ENCODE data around the gene MYL7. TPM values are rescaled to one million over a fixed set of nuclear protein-coding genes. Genes with fewer than 3 reads are reported as not detected.

MYL7 gene
- total RNA-seq, 1 donor from 2014 or later, result not detected

DNA sequence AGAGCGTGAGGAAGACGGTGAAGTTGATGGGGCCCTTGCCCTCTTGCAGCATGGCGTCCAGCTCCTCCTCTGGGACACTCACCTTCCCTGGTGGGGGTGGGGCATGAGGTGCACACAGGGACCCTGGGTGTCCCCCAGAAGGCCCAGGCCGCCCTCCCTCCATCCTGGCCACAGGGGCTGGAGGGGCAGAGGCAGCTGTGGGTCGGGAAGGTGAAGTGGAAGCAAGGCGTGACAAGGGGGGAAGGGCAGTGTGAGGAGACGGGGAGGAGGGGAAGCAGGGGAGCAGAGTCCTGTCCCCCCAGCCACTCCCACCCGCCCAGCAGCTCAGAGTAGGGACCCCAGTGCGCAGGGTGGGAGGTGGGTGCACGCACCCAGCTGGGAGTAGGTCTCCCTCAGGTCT is 791 bp downstream of the MYL7 start:
- Histone ChIP-seq H3K4me3 (ENCODE audit: low read depth, low read length) (no peak overlapping the region), H3K27me3 (ENCODE audit: control insufficient read depth, insufficient read depth, low read length) (peaks cover 3% of the 10 kb centered on the region), H3K36me3 (ENCODE audit: control insufficient read depth, insufficient read depth, low read length) (no peaks in the 10 kb centered on the region)
- TF ChIP-seq, protein P1, sequence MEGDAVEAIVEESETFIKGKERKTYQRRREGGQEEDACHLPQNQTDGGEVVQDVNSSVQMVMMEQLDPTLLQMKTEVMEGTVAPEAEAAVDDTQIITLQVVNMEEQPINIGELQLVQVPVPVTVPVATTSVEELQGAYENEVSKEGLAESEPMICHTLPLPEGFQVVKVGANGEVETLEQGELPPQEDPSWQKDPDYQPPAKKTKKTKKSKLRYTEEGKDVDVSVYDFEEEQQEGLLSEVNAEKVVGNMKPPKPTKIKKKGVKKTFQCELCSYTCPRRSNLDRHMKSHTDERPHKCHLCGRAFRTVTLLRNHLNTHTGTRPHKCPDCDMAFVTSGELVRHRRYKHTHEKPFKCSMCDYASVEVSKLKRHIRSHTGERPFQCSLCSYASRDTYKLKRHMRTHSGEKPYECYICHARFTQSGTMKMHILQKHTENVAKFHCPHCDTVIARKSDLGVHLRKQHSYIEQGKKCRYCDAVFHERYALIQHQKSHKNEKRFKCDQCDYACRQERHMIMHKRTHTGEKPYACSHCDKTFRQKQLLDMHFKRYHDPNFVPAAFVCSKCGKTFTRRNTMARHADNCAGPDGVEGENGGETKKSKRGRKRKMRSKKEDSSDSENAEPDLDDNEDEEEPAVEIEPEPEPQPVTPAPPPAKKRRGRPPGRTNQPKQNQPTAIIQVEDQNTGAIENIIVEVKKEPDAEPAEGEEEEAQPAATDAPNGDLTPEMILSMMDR (IDR thresholded peaks at IDR 0.05; ENCODE audit: insufficient read depth, low read length, severe bottlenecking), result no peak
- FAIRE-seq (no peak), DNase-seq (ENCODE audit: low read depth) (no peak)

DNA sequence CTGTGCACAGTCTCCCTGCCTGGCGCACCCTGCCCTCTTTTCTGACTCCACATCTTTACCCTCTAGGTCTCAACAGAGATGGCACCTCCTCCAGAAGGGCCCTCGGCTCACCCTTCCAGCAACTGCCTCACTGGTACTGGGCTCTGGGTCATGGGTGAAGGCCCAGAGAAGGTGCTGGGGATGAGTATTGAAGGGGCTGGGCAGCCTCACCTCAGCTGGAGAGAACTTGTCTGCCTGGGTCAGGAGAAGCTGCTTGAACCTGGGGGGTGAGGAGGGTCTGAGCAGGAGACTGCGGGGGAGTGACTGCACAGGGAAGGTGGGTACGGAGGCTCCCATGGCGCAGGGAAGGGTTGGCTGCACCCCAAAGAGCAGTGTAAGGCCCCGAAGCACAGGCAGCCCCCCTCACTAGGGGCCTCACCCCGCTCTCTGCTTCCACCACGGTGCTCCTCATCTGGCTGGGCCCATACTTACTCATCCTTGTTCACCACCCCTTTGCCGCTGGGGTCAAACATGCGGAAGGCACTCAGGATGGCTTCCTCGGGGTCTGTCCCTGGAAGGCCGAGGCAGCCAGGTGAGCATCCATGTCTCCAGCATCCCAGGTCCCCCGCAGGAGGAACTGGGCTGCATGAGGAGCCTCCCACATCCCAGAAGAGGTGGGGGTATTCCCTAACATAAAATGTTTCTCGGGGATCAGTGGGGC is 1.7 kb downstream of the MYL7 start:
- DNase-seq (ENCODE audit: low read depth), result no peak
- Histone ChIP-seq H3K36me3 (ENCODE audit: control insufficient read depth, insufficient read depth, low read length) (no peaks in the 10 kb centered on the region), H3K4me3 (ENCODE audit: low read depth, low read length) (no peak overlapping the region), H3K27me3 (ENCODE audit: control insufficient read depth, insufficient read depth, low read length) (peaks cover 2% of the 10 kb centered on the region)
- no peak for FAIRE-seq
- TF ChIP-seq, protein P1 (IDR thresholded peaks at IDR 0.05; ENCODE audit: insufficient read depth, low read length, severe bottlenecking), result no peak

DNA sequence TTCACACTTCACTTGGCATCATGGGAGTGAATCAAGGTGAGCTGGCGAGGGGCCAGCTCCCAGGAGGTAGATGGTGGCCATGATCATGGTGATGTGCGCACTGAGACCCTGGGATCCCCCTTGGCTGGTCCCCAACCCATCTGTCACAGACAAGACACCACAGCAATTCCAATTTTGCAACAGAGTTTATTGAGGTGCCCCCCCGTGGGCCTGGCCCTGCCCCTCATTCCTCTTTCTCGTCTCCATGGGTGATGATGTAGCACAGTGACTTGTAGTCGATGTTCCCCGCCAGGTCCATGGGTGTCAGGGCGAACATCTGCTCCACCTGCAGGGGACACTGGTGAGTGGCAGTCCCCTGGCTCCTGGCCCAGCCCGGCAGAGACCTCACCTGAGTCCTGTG is 2.4 kb downstream of the MYL7 start:
- TF ChIP-seq, protein P1 (IDR thresholded peaks at IDR 0.05; ENCODE audit: insufficient read depth, low read length, severe bottlenecking), result no peak
- DNase-seq (ENCODE audit: low read depth), result no peak
- H3K4me3 ChIP-seq (ENCODE audit: low read depth, low read length), result no peak overlapping the region
- no peaks in the 10 kb centered on the region for H3K36me3 ChIP-seq (ENCODE audit: control insufficient read depth, insufficient read depth, low read length)
- peaks cover 2% of the 10 kb centered on the region for H3K27me3 ChIP-seq (ENCODE audit: control insufficient read depth, insufficient read depth, low read length)
- no peak for FAIRE-seq

DNA sequence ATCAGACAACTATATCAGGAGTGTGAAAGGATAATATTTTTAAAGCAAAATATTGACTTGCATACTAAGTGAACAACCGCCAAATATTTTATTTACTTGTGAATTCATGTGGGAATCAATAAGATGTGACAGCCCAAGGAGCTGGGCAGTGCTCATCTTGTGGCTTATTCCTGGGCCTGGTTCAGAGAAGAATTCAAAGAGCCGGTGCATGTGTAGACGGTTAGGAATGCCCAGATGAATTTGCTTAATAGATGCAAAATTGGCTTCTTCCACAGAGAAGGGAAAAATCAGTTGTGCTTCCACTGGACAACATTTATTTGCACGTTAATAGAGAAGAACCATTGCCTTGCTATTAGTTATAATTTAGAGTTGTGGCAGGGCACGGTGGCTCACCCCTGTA is 4.4 kb downstream of the MYL7 start:
- no peak for FAIRE-seq

DNA sequence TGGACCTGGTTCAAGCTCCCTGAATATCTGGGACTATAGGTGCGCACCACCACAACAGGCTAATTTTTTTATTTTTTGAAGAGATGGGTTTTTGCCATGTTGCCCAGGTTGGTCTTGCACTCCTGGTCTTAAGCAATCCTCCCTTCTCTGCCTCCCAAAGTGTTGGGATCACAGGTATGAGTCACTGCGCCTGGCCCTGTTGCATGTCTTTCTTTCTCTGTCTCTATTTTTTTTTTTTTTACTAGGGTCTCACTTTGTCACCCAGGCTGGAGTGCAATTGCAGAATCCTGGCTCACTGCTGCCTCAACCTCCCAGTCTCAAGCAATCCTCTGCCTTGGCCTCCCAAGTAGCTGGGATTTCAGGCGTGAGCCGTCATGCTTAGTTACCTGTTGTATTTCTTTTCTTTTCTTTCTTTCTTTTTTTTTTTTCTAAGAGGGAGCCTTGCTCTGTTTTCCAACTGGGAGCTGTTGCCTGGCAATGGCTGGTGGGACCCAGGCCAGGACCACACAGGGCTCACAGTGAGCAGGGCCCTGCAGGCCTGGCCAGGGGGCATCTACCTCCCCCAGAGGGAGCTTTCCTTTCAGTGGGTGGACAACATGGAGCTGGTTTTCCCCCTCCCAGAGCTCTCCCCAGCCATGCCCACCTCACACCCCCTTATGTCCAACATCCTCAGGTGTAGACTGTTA is 6.0 kb downstream of the MYL7 start:
- TF ChIP-seq, protein P1 (IDR thresholded peaks at IDR 0.05; ENCODE audit: insufficient read depth, low read length, severe bottlenecking), result no peak
- peak; percentile 46 for DNase-seq (ENCODE audit: low read depth)
- Histone ChIP-seq H3K27me3 (ENCODE audit: control insufficient read depth, insufficient read depth, low read length) (peaks cover 2% of the 10 kb centered on the region), H3K4me3 (ENCODE audit: low read depth, low read length) (no peak overlapping the region), H3K36me3 (ENCODE audit: control insufficient read depth, insufficient read depth, low read length) (no peaks in the 10 kb centered on the region)
- FAIRE-seq, result no peak

More for the DNA sequence above, 4.4 kb downstream of the MYL7 start:
- no peaks in the 10 kb centered on the region for H3K36me3 ChIP-seq (ENCODE audit: control insufficient read depth, insufficient read depth, low read length)
- no peak overlapping the region for H3K4me3 ChIP-seq (ENCODE audit: low read depth, low read length)
- no peak for DNase-seq (ENCODE audit: low read depth)
- peaks cover 2% of the 10 kb centered on the region for H3K27me3 ChIP-seq (ENCODE audit: control insufficient read depth, insufficient read depth, low read length)
- TF ChIP-seq, protein P1 (IDR thresholded peaks at IDR 0.05; ENCODE audit: insufficient read depth, low read length, severe bottlenecking), result no peak
